Neural cell (in vitro differentiated cells): ENCODE data around the gene MRTFB. TPM values are rescaled to one million over a fixed set of nuclear protein-coding genes. Genes with fewer than 3 reads are reported as not detected.

Experiments used
- H2AFZ ChIP-seq: fragments of 200-600, 300-800 bp; sonication (generic), shearing (Covaris generic); 2 replicates; pipeline ENCODE4 v1.6.0; 2014; ENCODE audit warnings: low read depth, mild to moderate bottlenecking, antibody characterized with exemption, low read length, moderate library complexity
- H3F3A ChIP-seq: fragments of 200-600 bp; shearing (Covaris generic); 2 replicates; pipeline ENCODE4 v1.6.1; 2016; ENCODE audit warnings: mild to moderate bottlenecking, moderate library complexity, mixed read lengths, antibody characterized with exemption, low read length; ENCODE audit not compliant: insufficient read depth, poor library complexity, severe bottlenecking
- H3K27ac ChIP-seq: fragments of 200-600, 300-800 bp; sonication (generic), shearing (Covaris generic); 2 replicates; pipeline ENCODE4 v1.5.1; 2014; ENCODE audit warnings: mild to moderate bottlenecking, low read length, moderate library complexity
- H3K27me3 ChIP-seq: fragments of 300-800, 200-600 bp; sonication (generic), shearing (Covaris generic); 2 replicates; pipeline ENCODE4 v1.6.0; 2014; ENCODE audit warnings: mild to moderate bottlenecking, low read depth, low read length, moderate library complexity; ENCODE audit not compliant: insufficient read depth
- H3K36me3 ChIP-seq: fragments of 300-800, 200-600 bp; sonication (generic), shearing (Covaris generic); 2 replicates; pipeline ENCODE4 v1.5.1; 2014; ENCODE audit warnings: mild to moderate bottlenecking, antibody characterized with exemption, low read length, moderate library complexity; ENCODE audit not compliant: insufficient read depth
- H3K4me2 ChIP-seq: fragments of 300-800, 200-600 bp; sonication (generic), shearing (Covaris generic); 2 replicates; pipeline ENCODE4 v1.6.0; 2014; ENCODE audit warnings: mild to moderate bottlenecking, low read length
- H3K4me3 ChIP-seq: fragments of 300-800, 200-600 bp; sonication (generic), shearing (Covaris generic); 2 replicates; pipeline ENCODE4 v1.5.1; 2014; ENCODE audit warnings: mild to moderate bottlenecking, low read length, moderate library complexity
- H3K79me2 ChIP-seq: fragments of 200-600 bp; shearing (Covaris generic); replicated peaks from 2 replicates; pipeline ENCODE4 v1.6.0; 2014; ENCODE audit warnings: mild to moderate bottlenecking, low read length, moderate library complexity; ENCODE audit not compliant: insufficient read depth
- H3K9ac ChIP-seq: fragments of 300-800, 200-600 bp; sonication (generic), shearing (Covaris generic); 2 replicates; pipeline ENCODE4 v1.6.1; 2016; ENCODE audit warnings: mild to moderate bottlenecking, low read length, mixed read lengths
- H3K9me2 ChIP-seq: fragments of 200-600 bp; shearing (Covaris generic); 2 replicates; pipeline ENCODE4 v1.6.1; 2016; ENCODE audit warnings: mild to moderate bottlenecking, low read length, mixed read lengths; ENCODE audit not compliant: insufficient read depth
- H3K9me3 ChIP-seq: fragments of 200-600, 300-800 bp; sonication (generic), shearing (Covaris generic); 2 replicates; pipeline ENCODE4 v1.6.1; 2016; ENCODE audit warnings: mild to moderate bottlenecking, mixed run types, low read length, moderate library complexity, mixed read lengths
- H4K20me1 ChIP-seq: fragments of 200-600 bp; shearing (Covaris generic); 2 replicates; pipeline ENCODE4 v1.6.1; 2016; ENCODE audit warnings: mild to moderate bottlenecking, mixed run types; ENCODE audit not compliant: insufficient read depth
- EP300 ChIP-seq: fragments of 450-650 bp; conservative IDR thresholded peaks from 2 replicates; pipeline ENCODE4 v1.6.1; 2014; ENCODE audit warnings: antibody characterized with exemption, mild to moderate bottlenecking, moderate library complexity; ENCODE audit not compliant: poor library complexity, severe bottlenecking
- EZH2 ChIP-seq: fragments of 200-600, 300-800 bp; shearing (Covaris generic), sonication (generic); IDR thresholded peaks from 2 replicates; pipeline ENCODE4 v1.6.1; 2014; ENCODE audit warnings: antibody characterized with exemption, low read length, borderline replicate concordance, mild to moderate bottlenecking; ENCODE audit not compliant: insufficient read depth, poor library complexity, severe bottlenecking
- MXI1 ChIP-seq: fragments of 450-650 bp; conservative IDR thresholded peaks from 2 replicates; pipeline ENCODE4 v1.6.1; 2014; ENCODE audit warnings: antibody characterized with exemption, mild to moderate bottlenecking; ENCODE audit not compliant: poor library complexity, severe bottlenecking
- POLR2AphosphoS5 ChIP-seq: IDR thresholded peaks from 2 replicates; pipeline ENCODE4 v1.6.1; 2012
- RAD21 ChIP-seq: fragments of 450-650 bp; conservative IDR thresholded peaks from 2 replicates; pipeline ENCODE4 v1.6.1; 2014; ENCODE audit warnings: antibody characterized with exemption, mild to moderate bottlenecking, moderate library complexity
- SMC3 ChIP-seq: fragments of 450-650 bp; conservative IDR thresholded peaks from 2 replicates; pipeline ENCODE4 v1.6.1; 2014; ENCODE audit warnings: antibody characterized with exemption, mild to moderate bottlenecking, moderate library complexity; ENCODE audit not compliant: poor library complexity
- TAF1 ChIP-seq: IDR thresholded peaks from 2 replicates; pipeline ENCODE4 v1.6.1; 2012; ENCODE audit warnings: low read depth
- polyA plus RNA-seq: library from polyadenylated mRNA; depleted of rRNA; stranded (reverse); fragments of >200 nt; gene quantifications from 2 replicates; pipeline ENCODE4 v1.2.3, GENCODE V29; 2014
- TF ChIP-seq, protein P1 (sequence below): fragments of 450-650 bp; IDR thresholded peaks from 2 replicates; pipeline ENCODE4 v1.5.1; 2014; ENCODE audit warnings: antibody characterized with exemption, mild to moderate bottlenecking, moderate library complexity; ENCODE audit not compliant: poor library complexity, severe bottlenecking
- TF ChIP-seq, protein P2 (sequence below): IDR thresholded peaks from 2 replicates; pipeline ENCODE4 v1.6.1; 2012; ENCODE audit warnings: borderline replicate concordance

MRTFB gene
- polyA plus RNA-seq, 1 donor from 2014 or later = 18.6 TPM

DNA sequence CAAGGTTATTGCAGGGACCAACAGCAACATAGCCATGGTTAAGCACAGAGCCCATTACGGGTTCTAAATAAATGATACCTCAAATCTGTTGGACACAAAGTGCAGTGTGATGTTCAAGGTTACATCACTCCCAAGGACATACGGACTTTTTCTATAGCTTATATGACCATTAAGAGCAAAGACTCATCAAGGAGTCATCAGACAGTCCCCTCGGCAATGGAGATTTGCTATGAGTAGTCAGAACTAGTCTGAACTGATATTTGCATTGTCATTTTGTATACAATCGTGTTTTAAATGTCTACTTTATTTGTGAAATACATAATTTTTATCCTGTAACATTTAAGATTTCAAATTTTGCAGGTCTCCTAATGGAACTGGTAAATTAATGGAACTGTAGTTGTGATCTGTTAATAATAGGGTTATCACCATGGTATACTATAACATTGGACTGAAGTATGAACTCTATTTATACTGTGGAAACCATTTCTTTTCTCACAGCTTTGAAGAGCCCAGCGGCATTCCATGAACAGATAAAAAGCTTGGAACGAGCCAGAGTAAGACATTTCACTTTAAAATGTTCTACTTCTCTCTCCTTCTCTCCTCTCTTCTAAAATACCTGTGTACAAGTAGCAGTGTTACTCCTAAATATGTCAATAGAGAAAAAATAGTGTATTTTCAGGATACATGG, 140.9 kb downstream of the MRTFB start:
- Histone ChIP-seq H4K20me1 (no peaks in the 10 kb centered on the region), H3K4me3 (no peak overlapping the region), H3K36me3 (no peaks in the 10 kb centered on the region), H3F3A (no peaks in the 10 kb centered on the region), H3K9me2 (no peaks in the 10 kb centered on the region), H3K9ac (no peak overlapping the region), H3K27me3 (no peaks in the 10 kb centered on the region), H2AFZ (no peak overlapping the region), H3K79me2 (no peaks in the 10 kb centered on the region), H3K27ac (no peak overlapping the region), H3K4me2 (no peak overlapping the region), H3K9me3 (no peaks in the 10 kb centered on the region)
- TF ChIP-seq, protein P1, sequence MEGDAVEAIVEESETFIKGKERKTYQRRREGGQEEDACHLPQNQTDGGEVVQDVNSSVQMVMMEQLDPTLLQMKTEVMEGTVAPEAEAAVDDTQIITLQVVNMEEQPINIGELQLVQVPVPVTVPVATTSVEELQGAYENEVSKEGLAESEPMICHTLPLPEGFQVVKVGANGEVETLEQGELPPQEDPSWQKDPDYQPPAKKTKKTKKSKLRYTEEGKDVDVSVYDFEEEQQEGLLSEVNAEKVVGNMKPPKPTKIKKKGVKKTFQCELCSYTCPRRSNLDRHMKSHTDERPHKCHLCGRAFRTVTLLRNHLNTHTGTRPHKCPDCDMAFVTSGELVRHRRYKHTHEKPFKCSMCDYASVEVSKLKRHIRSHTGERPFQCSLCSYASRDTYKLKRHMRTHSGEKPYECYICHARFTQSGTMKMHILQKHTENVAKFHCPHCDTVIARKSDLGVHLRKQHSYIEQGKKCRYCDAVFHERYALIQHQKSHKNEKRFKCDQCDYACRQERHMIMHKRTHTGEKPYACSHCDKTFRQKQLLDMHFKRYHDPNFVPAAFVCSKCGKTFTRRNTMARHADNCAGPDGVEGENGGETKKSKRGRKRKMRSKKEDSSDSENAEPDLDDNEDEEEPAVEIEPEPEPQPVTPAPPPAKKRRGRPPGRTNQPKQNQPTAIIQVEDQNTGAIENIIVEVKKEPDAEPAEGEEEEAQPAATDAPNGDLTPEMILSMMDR = no peak
- no peak for TF ChIP-seq RAD21
- no peak for TF ChIP-seq MXI1
- no peak for TF ChIP-seq SMC3
- no peak for TF ChIP-seq EZH2
- TF ChIP-seq EP300 = no peak
- TF ChIP-seq POLR2AphosphoS5 = no peak
- TF ChIP-seq, protein P2, sequence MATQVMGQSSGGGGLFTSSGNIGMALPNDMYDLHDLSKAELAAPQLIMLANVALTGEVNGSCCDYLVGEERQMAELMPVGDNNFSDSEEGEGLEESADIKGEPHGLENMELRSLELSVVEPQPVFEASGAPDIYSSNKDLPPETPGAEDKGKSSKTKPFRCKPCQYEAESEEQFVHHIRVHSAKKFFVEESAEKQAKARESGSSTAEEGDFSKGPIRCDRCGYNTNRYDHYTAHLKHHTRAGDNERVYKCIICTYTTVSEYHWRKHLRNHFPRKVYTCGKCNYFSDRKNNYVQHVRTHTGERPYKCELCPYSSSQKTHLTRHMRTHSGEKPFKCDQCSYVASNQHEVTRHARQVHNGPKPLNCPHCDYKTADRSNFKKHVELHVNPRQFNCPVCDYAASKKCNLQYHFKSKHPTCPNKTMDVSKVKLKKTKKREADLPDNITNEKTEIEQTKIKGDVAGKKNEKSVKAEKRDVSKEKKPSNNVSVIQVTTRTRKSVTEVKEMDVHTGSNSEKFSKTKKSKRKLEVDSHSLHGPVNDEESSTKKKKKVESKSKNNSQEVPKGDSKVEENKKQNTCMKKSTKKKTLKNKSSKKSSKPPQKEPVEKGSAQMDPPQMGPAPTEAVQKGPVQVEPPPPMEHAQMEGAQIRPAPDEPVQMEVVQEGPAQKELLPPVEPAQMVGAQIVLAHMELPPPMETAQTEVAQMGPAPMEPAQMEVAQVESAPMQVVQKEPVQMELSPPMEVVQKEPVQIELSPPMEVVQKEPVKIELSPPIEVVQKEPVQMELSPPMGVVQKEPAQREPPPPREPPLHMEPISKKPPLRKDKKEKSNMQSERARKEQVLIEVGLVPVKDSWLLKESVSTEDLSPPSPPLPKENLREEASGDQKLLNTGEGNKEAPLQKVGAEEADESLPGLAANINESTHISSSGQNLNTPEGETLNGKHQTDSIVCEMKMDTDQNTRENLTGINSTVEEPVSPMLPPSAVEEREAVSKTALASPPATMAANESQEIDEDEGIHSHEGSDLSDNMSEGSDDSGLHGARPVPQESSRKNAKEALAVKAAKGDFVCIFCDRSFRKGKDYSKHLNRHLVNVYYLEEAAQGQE = no peak
- TF ChIP-seq TAF1 = no peak

DNA sequence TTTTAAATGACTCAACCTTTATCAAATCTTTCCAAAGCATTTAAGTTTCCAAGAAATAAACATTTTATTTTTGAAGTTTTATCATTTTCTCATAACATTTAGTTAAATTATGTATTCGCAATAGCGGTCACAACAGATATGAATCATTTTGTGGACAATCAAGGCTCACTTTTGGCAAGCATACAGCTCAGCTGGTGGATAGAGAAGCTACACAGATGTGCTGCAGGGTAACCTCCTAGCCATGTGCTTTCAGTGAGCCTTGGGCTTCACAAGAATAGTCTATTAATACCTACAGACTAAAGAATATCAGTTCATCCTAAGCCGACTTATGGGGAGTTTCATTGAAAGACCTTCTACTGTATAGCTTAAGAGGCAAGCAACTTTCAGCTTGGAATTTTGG, 144.8 kb downstream of the MRTFB start:
- Histone ChIP-seq H3K36me3 (no peaks in the 10 kb centered on the region), H3K79me2 (no peaks in the 10 kb centered on the region), H3K27me3 (no peaks in the 10 kb centered on the region), H2AFZ (no peak overlapping the region), H3K4me2 (no peak overlapping the region), H4K20me1 (no peaks in the 10 kb centered on the region), H3F3A (no peaks in the 10 kb centered on the region), H3K4me3 (no peak overlapping the region), H3K9me2 (no peaks in the 10 kb centered on the region), H3K9ac (no peak overlapping the region), H3K27ac (no peak overlapping the region), H3K9me3 (no peaks in the 10 kb centered on the region)
- no peak for TF ChIP-seq RAD21
- TF ChIP-seq EP300 = no peak
- TF ChIP-seq, protein P2 = no peak
- no peak for TF ChIP-seq SMC3
- no peak for TF ChIP-seq POLR2AphosphoS5
- TF ChIP-seq EZH2 = no peak
- no peak for TF ChIP-seq MXI1
- TF ChIP-seq, protein P1 = no peak
- no peak for TF ChIP-seq TAF1
